Measurements from ENCODE around the gene CD177.
"Not testable (repeated sequence)": the region's sequence is repeated elsewhere in the genome, so short reads cannot be mapped to it uniquely, and the experiment has no call there.

DNA sequence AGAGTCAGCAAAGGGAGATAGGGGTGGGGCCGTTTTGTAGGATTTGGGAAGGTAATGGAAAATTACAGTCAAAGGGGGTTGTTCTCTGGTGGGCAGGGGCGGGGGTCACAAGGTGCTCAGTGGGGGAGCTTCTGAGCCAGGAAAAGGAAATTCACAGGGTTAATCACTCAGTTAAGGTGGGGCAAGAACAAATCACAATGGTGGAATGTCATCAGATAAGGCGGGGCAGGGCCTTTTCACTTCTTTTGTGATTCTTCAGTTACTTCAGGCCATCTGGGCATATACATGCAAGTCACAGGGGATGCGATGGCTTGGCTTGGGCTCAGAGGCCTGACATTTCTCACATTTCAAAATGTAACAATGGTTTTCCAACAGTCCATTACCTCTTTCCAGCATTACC lies 24.4 kb upstream of the CD177 start:
- TF ChIP-seq, protein P1, sequence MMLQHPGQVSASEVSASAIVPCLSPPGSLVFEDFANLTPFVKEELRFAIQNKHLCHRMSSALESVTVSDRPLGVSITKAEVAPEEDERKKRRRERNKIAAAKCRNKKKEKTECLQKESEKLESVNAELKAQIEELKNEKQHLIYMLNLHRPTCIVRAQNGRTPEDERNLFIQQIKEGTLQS (IDR thresholded peaks at IDR 0.05), result not testable (repeated sequence)
- TF ChIP-seq, protein P2, sequence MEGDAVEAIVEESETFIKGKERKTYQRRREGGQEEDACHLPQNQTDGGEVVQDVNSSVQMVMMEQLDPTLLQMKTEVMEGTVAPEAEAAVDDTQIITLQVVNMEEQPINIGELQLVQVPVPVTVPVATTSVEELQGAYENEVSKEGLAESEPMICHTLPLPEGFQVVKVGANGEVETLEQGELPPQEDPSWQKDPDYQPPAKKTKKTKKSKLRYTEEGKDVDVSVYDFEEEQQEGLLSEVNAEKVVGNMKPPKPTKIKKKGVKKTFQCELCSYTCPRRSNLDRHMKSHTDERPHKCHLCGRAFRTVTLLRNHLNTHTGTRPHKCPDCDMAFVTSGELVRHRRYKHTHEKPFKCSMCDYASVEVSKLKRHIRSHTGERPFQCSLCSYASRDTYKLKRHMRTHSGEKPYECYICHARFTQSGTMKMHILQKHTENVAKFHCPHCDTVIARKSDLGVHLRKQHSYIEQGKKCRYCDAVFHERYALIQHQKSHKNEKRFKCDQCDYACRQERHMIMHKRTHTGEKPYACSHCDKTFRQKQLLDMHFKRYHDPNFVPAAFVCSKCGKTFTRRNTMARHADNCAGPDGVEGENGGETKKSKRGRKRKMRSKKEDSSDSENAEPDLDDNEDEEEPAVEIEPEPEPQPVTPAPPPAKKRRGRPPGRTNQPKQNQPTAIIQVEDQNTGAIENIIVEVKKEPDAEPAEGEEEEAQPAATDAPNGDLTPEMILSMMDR (IDR thresholded peaks at IDR 0.05; ENCODE audit: low read depth, low read length, missing input control), result not testable (repeated sequence)
- TF ChIP-seq EGR1 (IDR thresholded peaks at IDR 0.05; ENCODE audit: low read depth in 2 of 2); RAD21 (IDR thresholded peaks at IDR 0.05); TAF1 (conservative IDR thresholded peaks at IDR 0.05); JUND (IDR thresholded peaks at IDR 0.05); NR2F2 (IDR thresholded peaks at IDR 0.05): not testable (repeated sequence)
- TF ChIP-seq, protein P3, sequence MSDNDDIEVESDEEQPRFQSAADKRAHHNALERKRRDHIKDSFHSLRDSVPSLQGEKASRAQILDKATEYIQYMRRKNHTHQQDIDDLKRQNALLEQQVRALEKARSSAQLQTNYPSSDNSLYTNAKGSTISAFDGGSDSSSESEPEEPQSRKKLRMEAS (IDR thresholded peaks at IDR 0.05), result not testable (repeated sequence)

Measured in liver (tissue), 3 donors.